HG03045 (cell line): ENCODE measurements around the gene NFIL3.
"Not testable (repeated sequence)": the region's sequence is repeated elsewhere in the genome, so short reads cannot be mapped to it uniquely, and the experiment has no call there.

ENCODE experiments used
- ATAC-seq: cut with Tn5 transposase; IDR thresholded peaks from one replicate; pipeline ENCODE4 v1.9.1; 2021; ENCODE audit warnings: mild to moderate bottlenecking, moderate library complexity; ENCODE audit not compliant: unreplicated experiment

The NFIL3 gene, protein sequence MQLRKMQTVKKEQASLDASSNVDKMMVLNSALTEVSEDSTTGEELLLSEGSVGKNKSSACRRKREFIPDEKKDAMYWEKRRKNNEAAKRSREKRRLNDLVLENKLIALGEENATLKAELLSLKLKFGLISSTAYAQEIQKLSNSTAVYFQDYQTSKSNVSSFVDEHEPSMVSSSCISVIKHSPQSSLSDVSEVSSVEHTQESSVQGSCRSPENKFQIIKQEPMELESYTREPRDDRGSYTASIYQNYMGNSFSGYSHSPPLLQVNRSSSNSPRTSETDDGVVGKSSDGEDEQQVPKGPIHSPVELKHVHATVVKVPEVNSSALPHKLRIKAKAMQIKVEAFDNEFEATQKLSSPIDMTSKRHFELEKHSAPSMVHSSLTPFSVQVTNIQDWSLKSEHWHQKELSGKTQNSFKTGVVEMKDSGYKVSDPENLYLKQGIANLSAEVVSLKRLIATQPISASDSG

DNA sequence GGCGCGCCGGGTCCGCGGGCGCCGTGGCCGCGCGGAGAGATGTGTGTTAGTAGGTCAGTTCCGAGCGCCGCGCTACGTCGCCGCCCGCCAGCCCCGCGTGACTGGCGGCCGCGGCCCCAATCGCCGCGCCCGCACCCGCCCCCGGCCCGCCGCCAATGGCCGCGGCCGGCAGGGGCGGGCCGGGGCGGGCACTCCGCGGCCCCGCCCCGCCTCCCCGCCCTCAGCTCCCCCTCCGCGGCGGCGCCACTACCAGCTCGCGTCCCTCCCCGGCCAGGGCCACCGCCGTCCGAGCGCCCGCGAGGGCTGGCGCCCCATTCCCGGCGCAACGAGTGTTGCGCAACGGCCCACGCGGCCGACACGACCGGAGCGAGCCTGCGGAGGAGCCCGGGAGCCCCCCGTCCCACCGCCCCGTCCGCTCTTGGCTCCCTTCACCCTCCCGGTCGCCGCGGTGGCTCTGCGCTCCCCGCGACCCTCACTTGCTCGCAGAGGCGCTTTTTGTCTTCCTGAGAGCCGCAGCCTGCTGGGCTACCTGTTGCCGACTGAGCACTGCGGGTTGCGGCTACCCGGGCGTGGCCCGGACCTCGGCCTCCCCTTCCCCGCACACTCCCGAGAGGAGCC lies at the start of gene NFIL3:
NFIL3 (minus strand) TSS at position 48 of the 618 bp plus-strand sequence. CDS start 13,098 bp downstream, outside the sequence.
- ATAC-seq: peak; percentile 88

DNA sequence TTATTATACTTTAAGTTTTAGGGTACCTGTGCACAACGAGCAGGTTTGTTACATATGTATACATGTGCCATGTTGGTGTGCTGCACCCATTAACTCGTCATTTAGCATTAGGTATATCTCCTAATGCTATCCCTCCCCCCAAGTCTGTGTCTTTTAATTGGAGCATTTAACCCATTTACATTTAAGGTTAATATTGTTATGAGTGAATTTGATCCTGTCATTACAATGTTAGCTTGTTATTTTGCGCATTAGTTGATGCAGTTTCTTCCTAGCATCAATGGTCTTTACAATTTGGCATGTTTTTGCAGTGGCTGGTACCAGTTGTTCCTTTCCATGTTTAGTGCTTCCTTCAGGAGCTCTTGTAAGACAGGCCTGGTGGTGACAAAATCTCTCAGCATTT lies 47.9 kb upstream of the NFIL3 start:
- not testable (repeated sequence) for ATAC-seq

DNA sequence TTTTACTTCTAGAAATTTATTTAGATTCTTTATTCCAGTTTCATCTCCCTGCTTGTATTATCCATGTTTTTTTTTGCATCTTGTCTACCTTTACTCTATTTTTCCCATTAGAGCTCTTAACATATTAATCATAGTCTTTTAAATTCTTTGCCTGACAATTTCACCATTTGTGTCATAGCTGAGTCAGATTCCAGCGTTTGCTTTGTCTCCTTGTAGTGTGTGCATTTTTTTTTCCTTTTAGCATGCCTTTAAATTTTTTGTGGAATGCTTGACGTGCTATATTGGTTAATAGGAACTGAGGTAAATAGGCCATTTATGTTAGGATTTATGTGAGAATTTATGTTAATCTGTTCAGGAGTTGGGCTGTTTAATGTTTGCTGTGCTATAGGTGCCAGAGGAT lies 41.8 kb upstream of the NFIL3 start:
- ATAC-seq: no peak

DNA sequence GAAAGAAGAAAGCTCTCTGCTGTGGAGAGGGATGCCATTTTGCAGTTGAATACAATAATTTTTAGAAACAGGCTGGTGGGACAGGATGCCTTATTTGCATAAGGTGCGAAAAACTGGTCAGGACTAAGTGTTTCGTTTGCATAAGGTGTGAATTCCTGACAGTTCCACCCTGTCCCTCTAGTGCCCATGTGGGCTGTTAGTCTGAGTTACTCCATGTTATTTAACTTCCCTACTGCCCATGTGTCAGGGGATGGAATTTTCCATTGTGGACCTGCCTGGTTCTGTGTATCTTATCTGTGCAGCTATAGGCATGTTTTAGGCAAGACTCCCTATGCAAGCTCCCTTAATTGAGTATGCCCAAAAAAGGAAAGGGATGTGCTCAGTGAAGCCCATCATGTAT lies 35.3 kb upstream of the NFIL3 start:
- ATAC-seq: no peak

DNA sequence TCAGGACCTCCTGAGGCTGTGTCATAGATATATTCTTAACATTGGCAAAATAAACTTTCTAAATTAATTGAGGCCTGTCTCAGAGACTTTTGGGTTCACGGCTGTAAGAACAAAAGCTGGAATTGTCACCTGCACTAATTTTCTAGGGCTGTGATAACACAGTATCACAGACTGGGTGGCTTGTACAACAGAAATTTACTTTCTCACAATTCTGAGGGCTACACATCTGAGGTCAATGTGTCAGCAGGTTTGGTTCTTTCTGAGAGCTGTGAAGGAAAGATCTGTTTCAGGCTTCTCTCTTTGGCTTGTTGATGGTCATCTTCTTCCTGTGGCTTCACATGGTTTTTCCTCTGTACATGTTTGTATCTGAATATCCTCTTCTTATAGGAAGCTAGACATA lies 29.2 kb upstream of the NFIL3 start:
- no peak for ATAC-seq

DNA sequence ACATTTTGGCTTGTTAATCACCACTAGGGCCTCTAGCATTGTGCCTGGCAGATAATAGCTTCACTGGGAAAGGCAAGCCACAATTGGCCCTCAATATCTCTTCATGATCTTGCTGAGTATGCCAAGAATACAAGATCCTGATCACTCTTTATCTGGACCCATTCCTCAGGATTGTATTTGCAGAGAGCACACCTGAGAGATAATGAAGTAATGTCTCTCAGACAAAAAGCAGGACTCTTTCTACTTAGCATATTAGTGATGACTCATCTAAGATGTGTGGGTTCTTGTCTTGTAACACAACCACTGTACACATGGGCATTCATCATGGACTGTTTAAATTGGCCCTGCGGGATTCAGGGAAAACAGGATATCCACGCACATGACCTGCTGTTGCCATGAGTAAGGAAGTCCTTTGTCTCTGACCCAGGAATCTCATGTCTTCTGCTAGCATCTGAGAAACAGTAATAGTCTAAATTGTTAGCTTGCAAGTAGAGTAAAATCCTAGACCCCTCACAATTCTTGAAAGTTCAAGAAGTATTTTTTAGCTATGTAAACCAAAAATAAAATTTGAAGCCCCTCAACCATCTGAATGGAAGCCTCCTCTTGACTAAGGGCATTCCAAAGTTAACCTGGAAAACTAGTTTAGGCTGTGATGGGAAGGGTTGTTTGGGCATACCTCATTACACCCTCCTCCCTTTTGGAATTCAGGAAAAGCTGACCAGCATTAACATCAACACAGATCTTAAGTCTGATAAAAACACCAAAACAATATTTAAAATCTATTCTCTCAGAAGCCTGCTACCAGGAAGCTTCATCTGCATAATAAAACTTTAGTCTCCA lies 28.0 kb upstream of the NFIL3 start:
- ATAC-seq: no peak

- ATAC-seq: no peak
Measured at GRCh38 chr9:91445135-91445534, 21.5 kb upstream of the NFIL3 start.

- no peak for ATAC-seq
Measured at GRCh38 chr9:91443994-91444392, 20.4 kb upstream of the NFIL3 start.

- ATAC-seq: no peak
Measured at GRCh38 chr9:91443321-91443993, 19.8 kb upstream of the NFIL3 start.

DNA sequence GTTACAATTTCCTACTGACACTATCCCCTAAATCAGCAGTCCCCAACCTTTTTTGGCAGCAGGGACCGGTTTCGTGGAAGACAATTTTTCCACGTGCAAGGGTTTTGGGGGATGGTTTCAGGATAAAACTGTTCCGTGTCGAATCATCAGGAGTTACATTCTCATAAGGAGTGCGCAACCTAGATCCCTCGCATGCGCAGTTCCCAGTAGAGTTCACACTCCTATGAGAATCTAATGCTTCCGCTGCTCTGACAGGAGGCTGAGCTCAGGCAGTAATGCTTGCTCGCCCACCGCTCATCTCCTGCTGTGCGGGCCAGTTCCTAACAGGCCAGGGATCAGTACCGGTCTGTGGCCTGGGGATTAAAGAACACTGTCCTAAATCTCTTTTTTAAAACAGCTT lies 13.2 kb upstream of the NFIL3 start:
- no peak for ATAC-seq

- ATAC-seq: no peak
Measured at GRCh38 chr9:91433180-91433579, 9.5 kb upstream of the NFIL3 start.

GRCh38 chr9:91431485-91431884 lies 7.9 kb upstream of the NFIL3 start:
- ATAC-seq: no peak

- no peak for ATAC-seq
Measured at GRCh38 chr9:91429501-91429900, 5.9 kb upstream of the NFIL3 start.

- ATAC-seq: no peak
Measured at GRCh38 chr9:91428927-91429351, 5.3 kb upstream of the NFIL3 start.

DNA sequence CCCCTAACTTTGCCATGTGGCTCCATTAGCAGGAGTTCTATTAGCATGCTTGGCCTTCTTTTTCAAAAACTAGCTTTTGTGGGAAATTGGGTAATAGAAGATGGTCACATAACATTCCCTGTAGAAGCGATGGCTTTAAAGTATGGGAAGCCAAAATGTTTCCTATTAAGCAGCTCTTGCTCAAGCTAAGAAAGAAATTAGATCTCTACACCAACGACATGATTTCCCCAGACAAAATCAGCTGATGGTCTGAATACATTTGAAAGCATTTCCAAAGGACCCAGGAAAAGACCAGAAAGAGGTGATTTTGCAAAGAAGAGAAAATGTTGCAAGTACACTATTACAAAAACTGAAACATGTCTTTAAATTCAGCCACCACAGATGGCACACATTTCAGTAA lies 4.8 kb upstream of the NFIL3 start:
- no peak for ATAC-seq

DNA sequence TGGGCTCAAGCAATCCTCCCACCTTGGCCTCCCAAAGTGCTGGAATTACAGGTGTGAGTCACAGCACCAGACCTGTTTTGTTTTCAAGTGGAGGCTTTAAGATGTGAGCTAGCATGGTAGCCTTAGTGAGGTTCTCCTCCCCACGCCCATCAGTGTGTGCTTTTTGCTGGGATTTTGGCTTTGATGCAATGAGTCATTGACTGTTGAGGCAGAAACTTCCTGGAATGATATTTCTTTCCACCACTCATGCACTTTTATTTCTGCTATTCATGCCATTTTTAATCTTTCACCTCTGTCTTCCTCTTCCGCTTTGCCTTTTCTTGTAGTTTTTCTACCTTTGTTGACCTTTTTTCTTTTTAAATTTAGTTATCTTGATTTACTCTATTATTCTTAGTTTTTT lies 4.2 kb upstream of the NFIL3 start:
- no peak for ATAC-seq

DNA sequence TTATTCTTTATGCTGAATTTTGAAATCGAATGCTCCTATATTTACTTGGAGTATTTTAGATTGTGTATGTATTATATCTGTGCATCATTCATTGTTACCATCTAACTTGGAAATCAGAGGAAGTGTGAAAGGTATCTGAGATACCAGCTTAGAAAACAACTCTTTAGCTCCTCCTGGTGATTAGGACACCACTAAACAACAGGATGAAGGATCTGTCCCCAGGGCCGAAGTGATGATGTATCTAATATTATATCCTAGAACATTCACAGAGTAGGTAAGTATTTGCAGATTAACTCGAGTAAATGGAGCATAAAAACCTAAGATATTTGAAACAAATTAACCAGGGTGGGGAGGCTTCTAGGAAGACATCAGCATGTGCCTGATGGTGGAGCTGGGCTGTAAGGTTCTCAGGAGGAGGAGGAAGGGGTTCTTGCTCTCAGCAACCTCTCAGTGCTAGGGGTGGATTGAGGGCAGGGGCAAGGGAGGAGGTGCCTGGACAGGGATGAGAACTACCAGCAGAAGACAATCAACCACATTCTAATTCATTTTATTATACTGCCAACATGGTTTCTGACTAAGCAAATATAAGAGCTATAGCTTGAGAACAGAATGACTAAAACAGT lies 2.6 kb upstream of the NFIL3 start:
- ATAC-seq: no peak

GRCh38 chr9:91425271-91425670 lies 1.6 kb upstream of the NFIL3 start:
- no peak for ATAC-seq

GRCh38 chr9:91424403-91425176 lies 958 bp upstream of the NFIL3 start:
- ATAC-seq: peak; percentile 11
